Nephron progenitor cell (in vitro differentiated cells): Measurements from ENCODE around the gene ST6GALNAC1.

Source experiments
- DNase-seq: peaks from one replicate; pipeline ENCODE4 v3.0.0; 2021
- H3K27ac Mint-ChIP-seq: 2 replicates; pipeline ENCODE4 v1.8.0; 2021; ENCODE audit warnings: mild to moderate bottlenecking, moderate library complexity, mixed read lengths
- H3K27me3 Mint-ChIP-seq: 2 replicates; pipeline ENCODE4 v1.8.0; 2021; ENCODE audit warnings: mild to moderate bottlenecking, low read depth, mixed read lengths; ENCODE audit not compliant: poor library complexity
- H3K36me3 Mint-ChIP-seq: 2 replicates; pipeline ENCODE4 v1.8.0; 2021; ENCODE audit warnings: low read depth, mixed read lengths
- H3K4me1 Mint-ChIP-seq: 2 replicates; pipeline ENCODE4 v1.8.0; 2021; ENCODE audit warnings: mixed read lengths
- H3K4me3 Mint-ChIP-seq: 2 replicates; pipeline ENCODE4 v1.8.0; 2021; ENCODE audit warnings: mild to moderate bottlenecking, moderate library complexity, mixed read lengths
- H3K9me3 Mint-ChIP-seq: 2 replicates; pipeline ENCODE4 v1.8.0; 2021; ENCODE audit warnings: mild to moderate bottlenecking, moderate library complexity, mixed read lengths
- TF ChIP-seq, protein P1 (sequence below): fragments of 200-600 bp; sonication (generic); IDR thresholded peaks from 2 replicates; pipeline ENCODE4 v1.5.0; 2021; ENCODE audit warnings: antibody characterized with exemption

Gene ST6GALNAC1

GRCh38 chr17:76658242-76658662 is 14.7 kb upstream of the ST6GALNAC1 start:
- Mint-ChIP-seq H3K4me3 (no peak overlapping the region), H3K36me3 (no peaks in the 10 kb centered on the region), H3K27ac (no peak overlapping the region), H3K27me3 (no peaks in the 10 kb centered on the region), H3K4me1 (peaks cover 35% of the 10 kb centered on the region), H3K9me3 (no peaks in the 10 kb centered on the region)
- DNase-seq: no peak
- TF ChIP-seq, protein P1, sequence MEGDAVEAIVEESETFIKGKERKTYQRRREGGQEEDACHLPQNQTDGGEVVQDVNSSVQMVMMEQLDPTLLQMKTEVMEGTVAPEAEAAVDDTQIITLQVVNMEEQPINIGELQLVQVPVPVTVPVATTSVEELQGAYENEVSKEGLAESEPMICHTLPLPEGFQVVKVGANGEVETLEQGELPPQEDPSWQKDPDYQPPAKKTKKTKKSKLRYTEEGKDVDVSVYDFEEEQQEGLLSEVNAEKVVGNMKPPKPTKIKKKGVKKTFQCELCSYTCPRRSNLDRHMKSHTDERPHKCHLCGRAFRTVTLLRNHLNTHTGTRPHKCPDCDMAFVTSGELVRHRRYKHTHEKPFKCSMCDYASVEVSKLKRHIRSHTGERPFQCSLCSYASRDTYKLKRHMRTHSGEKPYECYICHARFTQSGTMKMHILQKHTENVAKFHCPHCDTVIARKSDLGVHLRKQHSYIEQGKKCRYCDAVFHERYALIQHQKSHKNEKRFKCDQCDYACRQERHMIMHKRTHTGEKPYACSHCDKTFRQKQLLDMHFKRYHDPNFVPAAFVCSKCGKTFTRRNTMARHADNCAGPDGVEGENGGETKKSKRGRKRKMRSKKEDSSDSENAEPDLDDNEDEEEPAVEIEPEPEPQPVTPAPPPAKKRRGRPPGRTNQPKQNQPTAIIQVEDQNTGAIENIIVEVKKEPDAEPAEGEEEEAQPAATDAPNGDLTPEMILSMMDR: no peak

DNA sequence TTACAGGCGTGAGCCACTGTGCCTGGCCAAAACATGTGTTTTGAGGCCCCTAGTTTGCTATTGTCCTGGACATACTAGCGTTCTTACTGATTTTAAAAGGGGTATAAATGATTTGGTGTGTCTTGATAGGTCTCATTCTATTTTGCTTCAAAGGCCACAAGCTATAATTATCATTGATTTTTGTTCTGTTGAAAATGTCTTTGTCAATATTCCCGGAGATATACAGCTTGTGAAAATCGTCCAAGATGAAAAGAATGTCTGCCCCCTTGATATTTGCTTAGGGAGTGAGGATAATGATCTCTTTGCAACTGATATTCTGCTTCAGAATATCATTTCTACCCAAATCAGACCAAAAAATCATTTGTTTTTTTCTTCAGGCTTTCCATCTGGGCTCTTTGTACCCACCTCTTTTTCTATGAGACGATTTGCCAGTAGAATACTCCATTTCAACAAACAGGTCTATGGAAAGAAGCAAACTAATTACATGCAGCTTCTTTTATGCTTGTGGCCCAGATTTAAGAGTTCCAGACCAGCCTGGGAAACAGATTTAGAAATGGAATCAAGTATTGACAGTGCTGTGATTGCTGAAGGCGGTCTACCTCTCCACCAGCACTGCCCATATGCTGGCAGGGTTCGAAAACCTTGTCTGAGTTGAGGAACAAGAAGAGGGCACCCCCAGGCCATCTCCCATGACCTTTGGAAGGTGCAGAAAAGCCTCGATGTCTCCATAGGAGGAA is 14.1 kb upstream of the ST6GALNAC1 start:
- DNase-seq: no peak
- Mint-ChIP-seq H3K27ac (no peak overlapping the region), H3K9me3 (peaks cover under 1% of the 10 kb centered on the region), H3K4me3 (no peak overlapping the region), H3K36me3 (no peaks in the 10 kb centered on the region), H3K4me1 (peaks cover 35% of the 10 kb centered on the region), H3K27me3 (no peaks in the 10 kb centered on the region)
- TF ChIP-seq, protein P1: no peak

- H3K4me3 Mint-ChIP-seq: no peak overlapping the region
- TF ChIP-seq, protein P1: no peak
- H3K4me1 Mint-ChIP-seq: peaks cover 18% of the 10 kb centered on the region
- no peak for DNase-seq
- peaks cover 15% of the 10 kb centered on the region for H3K27me3 Mint-ChIP-seq
- peaks cover 16% of the 10 kb centered on the region for H3K9me3 Mint-ChIP-seq
- no peaks in the 10 kb centered on the region for H3K36me3 Mint-ChIP-seq
- no peak overlapping the region for H3K27ac Mint-ChIP-seq
Observed at GRCh38 chr17:76654408-76654807, 10.9 kb upstream of the ST6GALNAC1 start.

- Mint-ChIP-seq H3K4me3 (no peak overlapping the region), H3K9me3 (peaks cover 37% of the 10 kb centered on the region), H3K27ac (no peak overlapping the region), H3K4me1 (no peaks in the 10 kb centered on the region), H3K36me3 (peaks cover 5% of the 10 kb centered on the region), H3K27me3 (peaks cover 25% of the 10 kb centered on the region)
- no peak for DNase-seq
- TF ChIP-seq, protein P1: no peak
Observed at GRCh38 chr17:76650504-76650903, 6.9 kb upstream of the ST6GALNAC1 start.

DNA sequence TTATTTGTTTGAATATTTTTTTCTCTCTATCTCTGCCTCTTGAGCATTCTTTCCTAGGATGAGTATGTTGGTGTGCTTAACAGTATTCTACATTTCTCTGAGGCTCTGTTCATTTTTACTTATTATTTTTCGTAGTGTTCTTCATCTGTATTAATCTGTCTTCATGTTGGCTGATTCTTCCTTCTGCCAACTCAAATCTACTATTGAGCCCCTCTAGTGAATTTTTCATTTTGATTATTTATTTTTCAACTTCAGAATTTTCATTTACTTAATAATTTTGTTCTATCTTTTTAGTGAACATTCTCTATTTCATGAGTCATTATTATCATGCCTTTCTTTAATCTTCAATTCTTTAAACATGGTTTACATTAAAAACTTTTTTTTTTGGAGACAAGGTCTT is 3.2 kb upstream of the ST6GALNAC1 start:
- Mint-ChIP-seq H3K36me3 (peaks cover 5% of the 10 kb centered on the region), H3K9me3 (peaks cover 33% of the 10 kb centered on the region), H3K27me3 (peaks cover 35% of the 10 kb centered on the region), H3K4me1 (peaks cover 8% of the 10 kb centered on the region), H3K4me3 (no peak overlapping the region), H3K27ac (no peak overlapping the region)
- DNase-seq: no peak
- TF ChIP-seq, protein P1: no peak

DNA sequence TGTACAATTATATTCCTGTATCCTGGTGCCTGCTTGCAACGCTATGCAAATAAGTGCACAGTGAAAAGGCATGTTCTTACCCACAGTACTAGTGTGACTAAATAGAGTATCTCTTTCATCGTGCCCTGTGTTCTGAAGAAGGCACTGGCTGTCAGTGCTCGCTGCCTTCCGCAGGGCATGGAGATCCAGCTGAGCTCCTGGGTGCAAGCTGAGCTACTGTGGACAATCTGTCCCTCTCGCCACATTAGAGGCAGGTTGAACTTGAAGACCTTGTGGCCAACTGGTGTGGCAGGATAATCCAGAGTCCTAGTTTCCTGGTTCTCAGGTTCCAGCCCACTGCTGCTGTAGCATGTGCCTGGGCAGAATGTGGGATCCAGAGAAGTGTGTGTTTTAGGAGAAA is 1.9 kb upstream of the ST6GALNAC1 start:
- H3K9me3 Mint-ChIP-seq: peaks cover 26% of the 10 kb centered on the region
- H3K36me3 Mint-ChIP-seq: peaks cover 5% of the 10 kb centered on the region
- TF ChIP-seq, protein P1: no peak
- no peak overlapping the region for H3K27ac Mint-ChIP-seq
- H3K27me3 Mint-ChIP-seq: peaks cover 31% of the 10 kb centered on the region
- peaks cover 19% of the 10 kb centered on the region for H3K4me1 Mint-ChIP-seq
- no peak for DNase-seq
- H3K4me3 Mint-ChIP-seq: no peak overlapping the region
